DOHH2 (cell line): ENCODE data around the gene MINAR2.

Experiments
- H3F3A ChIP-seq: fragments of 200-600 bp; sonication (generic), shearing (Covaris generic); 2 replicates; pipeline ENCODE4 v1.6.0; 2016; ENCODE audit warnings: antibody characterized with exemption, mild to moderate bottlenecking; ENCODE audit not compliant: control insufficient read depth, insufficient read depth
- H3K27ac ChIP-seq: fragments of 200-600 bp; sonication (generic); 2 replicates; pipeline ENCODE4 v1.5.1; 2014; ENCODE audit warnings: low read depth, mild to moderate bottlenecking, low read length, moderate library complexity
- H3K27me3 ChIP-seq: fragments of 200-600 bp; sonication (generic); 2 replicates; pipeline ENCODE4 v1.6.1; 2014; ENCODE audit warnings: mild to moderate bottlenecking, low read length, mixed read lengths; ENCODE audit not compliant: control insufficient read depth
- H3K36me3 ChIP-seq: fragments of 200-600 bp; sonication (generic); 2 replicates; pipeline ENCODE4 v1.6.1; 2014; ENCODE audit warnings: mild to moderate bottlenecking, low read length, moderate library complexity, mixed read lengths; ENCODE audit not compliant: control insufficient read depth
- H3K4me1 ChIP-seq: fragments of 200-600 bp; sonication (generic); 2 replicates; pipeline ENCODE4 v1.6.1; 2014; ENCODE audit warnings: mild to moderate bottlenecking, low read length, mixed read lengths; ENCODE audit not compliant: control insufficient read depth
- H3K4me2 ChIP-seq: fragments of 200-600 bp; sonication (generic); 2 replicates; pipeline ENCODE4 v1.6.0; 2014; ENCODE audit warnings: mild to moderate bottlenecking, low read length, moderate library complexity
- H3K4me3 ChIP-seq: fragments of 200-600 bp; sonication (generic); 2 replicates; pipeline ENCODE4 v1.5.1; 2014; ENCODE audit warnings: mild to moderate bottlenecking, low read length, mixed read lengths
- H3K79me2 ChIP-seq: fragments of 200-600 bp; sonication (generic); 2 replicates; pipeline ENCODE4 v1.6.1; 2014; ENCODE audit warnings: mild to moderate bottlenecking, low read length, mixed read lengths; ENCODE audit not compliant: control insufficient read depth
- H3K9me2 ChIP-seq: fragments of 200-600 bp; sonication (generic); replicated peaks from 2 replicates; pipeline ENCODE4 v1.6.1; 2014; ENCODE audit warnings: mild to moderate bottlenecking, low read length, mixed read lengths; ENCODE audit not compliant: control insufficient read depth
- H3K9me3 ChIP-seq: fragments of 200-600 bp; sonication (generic); 2 replicates; pipeline ENCODE4 v1.6.1; 2014; ENCODE audit warnings: antibody characterized with exemption, low read length, mixed read lengths; ENCODE audit not compliant: control insufficient read depth, insufficient read depth
- H4K20me1 ChIP-seq: fragments of 200-600 bp; sonication (generic); 2 replicates; pipeline ENCODE4 v1.6.0; 2014; ENCODE audit warnings: low read depth, mild to moderate bottlenecking, antibody characterized with exemption, low read length, moderate library complexity; ENCODE audit not compliant: control insufficient read depth, insufficient read depth
- EZH2phosphoT487 ChIP-seq: fragments of 200-600 bp; sonication (generic); IDR thresholded peaks from 2 replicates; pipeline ENCODE4 v1.6.1; 2017; ENCODE audit warnings: borderline replicate concordance, mild to moderate bottlenecking, antibody characterized with exemption, low read length, moderate library complexity, mixed read lengths
- TF ChIP-seq, protein P1 (sequence below): fragments of 200-600 bp; sonication (generic); IDR thresholded peaks from one replicate; pipeline ENCODE4 v1.5.1; 2014; ENCODE audit warnings: antibody characterized with exemption, mild to moderate bottlenecking, low read depth, low read length; ENCODE audit not compliant: poor library complexity, severe bottlenecking

MINAR2 gene

DNA sequence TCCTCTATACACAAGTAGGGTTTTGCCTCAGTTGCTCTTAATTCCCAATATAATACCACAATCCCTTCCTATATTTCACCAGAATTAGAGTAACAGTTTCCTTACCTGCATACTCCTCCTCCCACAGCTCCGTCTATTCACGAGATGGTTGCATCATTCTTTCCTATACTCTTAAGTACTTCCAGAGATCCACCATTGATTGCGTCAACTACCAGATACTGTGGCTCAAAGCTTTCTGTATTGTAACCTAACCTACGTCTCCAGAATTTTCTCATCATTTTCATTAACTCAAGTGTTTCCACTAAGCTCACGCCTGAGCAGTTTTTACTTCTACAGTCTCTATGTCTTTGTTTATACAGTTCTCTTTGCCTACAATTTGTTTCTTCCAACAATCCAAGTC lies 31.2 kb upstream of the MINAR2 start:
- H3K79me2 ChIP-seq, result no peaks in the 10 kb centered on the region
- H3K4me1 ChIP-seq, result no peaks in the 10 kb centered on the region
- no peaks in the 10 kb centered on the region for H3K27me3 ChIP-seq
- TF ChIP-seq, protein P1, sequence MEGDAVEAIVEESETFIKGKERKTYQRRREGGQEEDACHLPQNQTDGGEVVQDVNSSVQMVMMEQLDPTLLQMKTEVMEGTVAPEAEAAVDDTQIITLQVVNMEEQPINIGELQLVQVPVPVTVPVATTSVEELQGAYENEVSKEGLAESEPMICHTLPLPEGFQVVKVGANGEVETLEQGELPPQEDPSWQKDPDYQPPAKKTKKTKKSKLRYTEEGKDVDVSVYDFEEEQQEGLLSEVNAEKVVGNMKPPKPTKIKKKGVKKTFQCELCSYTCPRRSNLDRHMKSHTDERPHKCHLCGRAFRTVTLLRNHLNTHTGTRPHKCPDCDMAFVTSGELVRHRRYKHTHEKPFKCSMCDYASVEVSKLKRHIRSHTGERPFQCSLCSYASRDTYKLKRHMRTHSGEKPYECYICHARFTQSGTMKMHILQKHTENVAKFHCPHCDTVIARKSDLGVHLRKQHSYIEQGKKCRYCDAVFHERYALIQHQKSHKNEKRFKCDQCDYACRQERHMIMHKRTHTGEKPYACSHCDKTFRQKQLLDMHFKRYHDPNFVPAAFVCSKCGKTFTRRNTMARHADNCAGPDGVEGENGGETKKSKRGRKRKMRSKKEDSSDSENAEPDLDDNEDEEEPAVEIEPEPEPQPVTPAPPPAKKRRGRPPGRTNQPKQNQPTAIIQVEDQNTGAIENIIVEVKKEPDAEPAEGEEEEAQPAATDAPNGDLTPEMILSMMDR, result no peak
- no peak for TF ChIP-seq EZH2phosphoT487
- H3K9me2 ChIP-seq, result no peaks in the 10 kb centered on the region
- H3K4me2 ChIP-seq, result no peak overlapping the region
- H3K9me3 ChIP-seq, result no peaks in the 10 kb centered on the region
- no peaks in the 10 kb centered on the region for H3K36me3 ChIP-seq
- H3K27ac ChIP-seq, result no peak overlapping the region
- no peaks in the 10 kb centered on the region for H3F3A ChIP-seq
- H4K20me1 ChIP-seq, result no peaks in the 10 kb centered on the region
- no peak overlapping the region for H3K4me3 ChIP-seq

DNA sequence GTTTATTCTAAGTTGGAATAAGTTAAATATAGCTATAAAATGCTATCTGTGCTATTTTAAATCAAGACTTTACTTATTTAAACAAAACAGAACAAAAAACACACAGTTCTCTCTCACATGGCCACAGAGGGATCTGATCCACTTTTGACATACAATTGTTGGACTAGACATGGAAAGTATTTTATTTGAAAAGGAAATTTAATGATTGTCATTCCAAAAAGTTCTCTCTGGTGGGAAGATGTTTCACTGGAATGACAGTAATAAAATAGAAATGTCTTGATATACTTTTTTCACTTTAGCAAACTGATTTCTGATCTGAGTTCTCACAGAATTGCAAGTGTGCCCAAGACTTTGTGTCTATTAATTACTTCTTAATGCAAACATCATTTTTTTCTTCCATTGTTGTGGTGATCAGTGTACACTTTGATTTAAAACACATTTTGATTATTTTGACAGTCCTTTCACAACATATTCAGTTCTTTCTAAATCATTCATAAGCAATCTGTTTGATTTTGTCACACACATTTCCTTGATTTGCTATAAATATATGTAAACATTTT lies 30.1 kb upstream of the MINAR2 start:
- Histone ChIP-seq H3F3A (no peaks in the 10 kb centered on the region), H4K20me1 (no peaks in the 10 kb centered on the region), H3K36me3 (no peaks in the 10 kb centered on the region), H3K4me3 (no peak overlapping the region), H3K4me1 (no peaks in the 10 kb centered on the region), H3K4me2 (no peak overlapping the region), H3K27ac (no peak overlapping the region), H3K79me2 (no peaks in the 10 kb centered on the region), H3K9me3 (no peaks in the 10 kb centered on the region), H3K27me3 (no peaks in the 10 kb centered on the region), H3K9me2 (no peaks in the 10 kb centered on the region)
- no peak for TF ChIP-seq EZH2phosphoT487
- TF ChIP-seq, protein P1, result no peak

DNA sequence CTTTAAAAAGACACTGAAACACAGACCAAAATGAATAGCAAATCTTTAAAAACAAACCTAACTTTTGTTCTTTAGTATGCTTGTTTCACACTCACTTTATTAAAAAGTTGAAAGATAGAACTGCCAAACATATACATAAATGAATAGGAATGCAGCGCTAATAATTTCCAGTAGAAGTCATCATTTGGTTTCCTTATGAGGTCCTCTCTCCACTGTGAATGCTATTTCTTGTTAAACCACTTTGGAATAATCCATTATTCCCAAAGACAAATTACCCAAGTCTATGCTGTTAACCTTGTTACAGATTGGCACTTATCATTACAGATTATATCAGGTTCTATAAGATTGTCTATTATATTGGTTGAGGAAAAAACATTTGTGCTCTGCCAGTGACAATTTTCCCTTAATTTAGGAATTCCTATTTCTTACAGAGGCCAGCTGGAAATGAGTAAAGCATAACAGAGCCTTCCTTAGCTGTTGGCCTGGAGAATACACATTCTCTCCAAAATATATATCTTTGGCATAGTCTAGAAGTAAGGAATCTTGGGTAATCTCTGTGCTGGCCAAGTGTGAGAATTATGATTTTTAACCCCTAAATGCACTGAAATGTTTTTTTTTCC lies 29.3 kb upstream of the MINAR2 start:
- Histone ChIP-seq H3K4me2 (no peak overlapping the region), H3K36me3 (no peaks in the 10 kb centered on the region), H3K27me3 (no peaks in the 10 kb centered on the region), H3K9me3 (no peaks in the 10 kb centered on the region), H3K4me3 (no peak overlapping the region), H3K27ac (no peak overlapping the region), H4K20me1 (no peaks in the 10 kb centered on the region), H3K4me1 (no peaks in the 10 kb centered on the region), H3K9me2 (no peaks in the 10 kb centered on the region), H3K79me2 (no peaks in the 10 kb centered on the region), H3F3A (no peaks in the 10 kb centered on the region)
- TF ChIP-seq EZH2phosphoT487, result no peak
- TF ChIP-seq, protein P1, result no peak
